Neural cell (in vitro differentiated cells): ENCODE results near the gene RIMS4. TPM values are rescaled to one million over a fixed set of nuclear protein-coding genes. Genes with fewer than 3 reads are reported as not detected.

Source experiments
- H2AFZ ChIP-seq: fragments of 200-600, 300-800 bp; sonication (generic), shearing (Covaris generic); 2 replicates; pipeline ENCODE4 v1.6.0; 2014; ENCODE audit warnings: low read depth, mild to moderate bottlenecking, antibody characterized with exemption, low read length, moderate library complexity
- H3F3A ChIP-seq: fragments of 200-600 bp; shearing (Covaris generic); 2 replicates; pipeline ENCODE4 v1.6.1; 2016; ENCODE audit warnings: mild to moderate bottlenecking, moderate library complexity, mixed read lengths, antibody characterized with exemption, low read length; ENCODE audit not compliant: insufficient read depth, poor library complexity, severe bottlenecking
- H3K27ac ChIP-seq: fragments of 200-600, 300-800 bp; sonication (generic), shearing (Covaris generic); 2 replicates; pipeline ENCODE4 v1.5.1; 2014; ENCODE audit warnings: mild to moderate bottlenecking, low read length, moderate library complexity
- H3K27me3 ChIP-seq: fragments of 300-800, 200-600 bp; sonication (generic), shearing (Covaris generic); 2 replicates; pipeline ENCODE4 v1.6.0; 2014; ENCODE audit warnings: mild to moderate bottlenecking, low read depth, low read length, moderate library complexity; ENCODE audit not compliant: insufficient read depth
- H3K36me3 ChIP-seq: fragments of 300-800, 200-600 bp; sonication (generic), shearing (Covaris generic); 2 replicates; pipeline ENCODE4 v1.5.1; 2014; ENCODE audit warnings: mild to moderate bottlenecking, antibody characterized with exemption, low read length, moderate library complexity; ENCODE audit not compliant: insufficient read depth
- H3K4me2 ChIP-seq: fragments of 300-800, 200-600 bp; sonication (generic), shearing (Covaris generic); 2 replicates; pipeline ENCODE4 v1.6.0; 2014; ENCODE audit warnings: mild to moderate bottlenecking, low read length
- H3K4me3 ChIP-seq: fragments of 300-800, 200-600 bp; sonication (generic), shearing (Covaris generic); 2 replicates; pipeline ENCODE4 v1.5.1; 2014; ENCODE audit warnings: mild to moderate bottlenecking, low read length, moderate library complexity
- H3K79me2 ChIP-seq: fragments of 200-600 bp; shearing (Covaris generic); replicated peaks from 2 replicates; pipeline ENCODE4 v1.6.0; 2014; ENCODE audit warnings: mild to moderate bottlenecking, low read length, moderate library complexity; ENCODE audit not compliant: insufficient read depth
- H3K9ac ChIP-seq: fragments of 300-800, 200-600 bp; sonication (generic), shearing (Covaris generic); 2 replicates; pipeline ENCODE4 v1.6.1; 2016; ENCODE audit warnings: mild to moderate bottlenecking, low read length, mixed read lengths
- H3K9me2 ChIP-seq: fragments of 200-600 bp; shearing (Covaris generic); 2 replicates; pipeline ENCODE4 v1.6.1; 2016; ENCODE audit warnings: mild to moderate bottlenecking, low read length, mixed read lengths; ENCODE audit not compliant: insufficient read depth
- H3K9me3 ChIP-seq: fragments of 200-600, 300-800 bp; sonication (generic), shearing (Covaris generic); 2 replicates; pipeline ENCODE4 v1.6.1; 2016; ENCODE audit warnings: mild to moderate bottlenecking, mixed run types, low read length, moderate library complexity, mixed read lengths
- H4K20me1 ChIP-seq: fragments of 200-600 bp; shearing (Covaris generic); 2 replicates; pipeline ENCODE4 v1.6.1; 2016; ENCODE audit warnings: mild to moderate bottlenecking, mixed run types; ENCODE audit not compliant: insufficient read depth
- CTCF ChIP-seq: fragments of 450-650 bp; IDR thresholded peaks from 2 replicates; pipeline ENCODE4 v1.5.1; 2014; ENCODE audit warnings: antibody characterized with exemption, mild to moderate bottlenecking, moderate library complexity; ENCODE audit not compliant: poor library complexity, severe bottlenecking
- EP300 ChIP-seq: fragments of 450-650 bp; conservative IDR thresholded peaks from 2 replicates; pipeline ENCODE4 v1.6.1; 2014; ENCODE audit warnings: antibody characterized with exemption, mild to moderate bottlenecking, moderate library complexity; ENCODE audit not compliant: poor library complexity, severe bottlenecking
- EZH2 ChIP-seq: fragments of 200-600, 300-800 bp; shearing (Covaris generic), sonication (generic); IDR thresholded peaks from 2 replicates; pipeline ENCODE4 v1.6.1; 2014; ENCODE audit warnings: antibody characterized with exemption, low read length, borderline replicate concordance, mild to moderate bottlenecking; ENCODE audit not compliant: insufficient read depth, poor library complexity, severe bottlenecking
- MXI1 ChIP-seq: fragments of 450-650 bp; conservative IDR thresholded peaks from 2 replicates; pipeline ENCODE4 v1.6.1; 2014; ENCODE audit warnings: antibody characterized with exemption, mild to moderate bottlenecking; ENCODE audit not compliant: poor library complexity, severe bottlenecking
- POLR2AphosphoS5 ChIP-seq: IDR thresholded peaks from 2 replicates; pipeline ENCODE4 v1.6.1; 2012
- RAD21 ChIP-seq: fragments of 450-650 bp; conservative IDR thresholded peaks from 2 replicates; pipeline ENCODE4 v1.6.1; 2014; ENCODE audit warnings: antibody characterized with exemption, mild to moderate bottlenecking, moderate library complexity
- REST ChIP-seq: IDR thresholded peaks from 2 replicates; pipeline ENCODE4 v1.6.1; 2012; ENCODE audit warnings: borderline replicate concordance
- SMC3 ChIP-seq: fragments of 450-650 bp; conservative IDR thresholded peaks from 2 replicates; pipeline ENCODE4 v1.6.1; 2014; ENCODE audit warnings: antibody characterized with exemption, mild to moderate bottlenecking, moderate library complexity; ENCODE audit not compliant: poor library complexity
- TAF1 ChIP-seq: IDR thresholded peaks from 2 replicates; pipeline ENCODE4 v1.6.1; 2012; ENCODE audit warnings: low read depth
- polyA plus RNA-seq: library from polyadenylated mRNA; depleted of rRNA; stranded (reverse); fragments of >200 nt; gene quantifications from 2 replicates; pipeline ENCODE4 v1.2.3, GENCODE V29; 2014

Gene RIMS4
- polyA plus RNA-seq, 1 donor from 2014 or later = 40.6 TPM

- no peaks in the 10 kb centered on the region for H3K79me2 ChIP-seq
- H2AFZ ChIP-seq = no peak overlapping the region
- H3K27ac ChIP-seq = no peak overlapping the region
- no peaks in the 10 kb centered on the region for H3K27me3 ChIP-seq
- no peak overlapping the region for H3K9ac ChIP-seq
- TF ChIP-seq MXI1 (no peak), SMC3 (no peak), EP300 (no peak), RAD21 (no peak), EZH2 (no peak), POLR2AphosphoS5 (no peak), CTCF (no peak), TAF1 (no peak), REST (no peak)
- no peaks in the 10 kb centered on the region for H3K36me3 ChIP-seq
- no peaks in the 10 kb centered on the region for H4K20me1 ChIP-seq
- H3F3A ChIP-seq = no peaks in the 10 kb centered on the region
- no peaks in the 10 kb centered on the region for H3K9me2 ChIP-seq
- H3K4me3 ChIP-seq = no peak overlapping the region
- H3K9me3 ChIP-seq = no peaks in the 10 kb centered on the region
- no peak overlapping the region for H3K4me2 ChIP-seq
Observed at GRCh38 chr20:44839481-44839880, 29.1 kb upstream of the RIMS4 start.

- no peaks in the 10 kb centered on the region for H3K9me3 ChIP-seq
- H3K4me3 ChIP-seq = no peak overlapping the region
- no peaks in the 10 kb centered on the region for H3K27me3 ChIP-seq
- no peak for TF ChIP-seq EZH2
- no peak for TF ChIP-seq CTCF
- no peak for TF ChIP-seq MXI1
- no peaks in the 10 kb centered on the region for H4K20me1 ChIP-seq
- no peak overlapping the region for H2AFZ ChIP-seq
- no peak overlapping the region for H3K4me2 ChIP-seq
- no peaks in the 10 kb centered on the region for H3F3A ChIP-seq
- H3K79me2 ChIP-seq = no peaks in the 10 kb centered on the region
- H3K27ac ChIP-seq = no peak overlapping the region
- H3K36me3 ChIP-seq = no peaks in the 10 kb centered on the region
- H3K9me2 ChIP-seq = no peaks in the 10 kb centered on the region
- no peak overlapping the region for H3K9ac ChIP-seq
Observed at GRCh38 chr20:44838521-44838920, 28.2 kb upstream of the RIMS4 start.
